AG09319 (cell line): ENCODE measurements around the gene AASDH.

Experiments used
- DNase-seq: peaks from one replicate; pipeline ENCODE4 v3.0.0-alpha.2; 2010; ENCODE audit warnings: low read depth; ENCODE audit errors: extremely low read depth
- CTCF ChIP-seq: IDR thresholded peaks from 2 replicates; pipeline ENCODE4 v1.5.1; 2011; ENCODE audit warnings: low read depth, mild to moderate bottlenecking, inconsistent platforms, low read length, moderate library complexity

AASDH gene

DNA sequence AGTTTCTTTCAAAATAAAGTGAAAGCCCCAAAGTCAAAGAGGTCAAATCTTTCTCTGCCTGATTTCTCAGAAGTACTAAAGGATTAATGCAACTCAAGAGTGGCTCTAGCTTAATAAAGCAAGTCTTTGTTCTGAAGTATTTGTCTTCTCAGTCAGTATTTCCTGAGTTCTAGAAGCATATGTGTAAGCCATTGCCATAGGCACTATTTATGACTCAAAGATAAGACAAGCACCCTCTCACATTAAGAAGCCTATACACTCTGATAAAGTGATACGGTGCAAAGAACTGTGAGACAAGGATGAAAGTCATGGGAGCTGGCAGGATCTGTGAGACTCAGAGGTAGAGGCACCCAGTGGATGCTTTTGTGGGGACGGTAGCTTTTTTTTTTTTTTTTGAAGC is 60.9 kb downstream of the AASDH start:
- TF ChIP-seq CTCF, result no peak
- DNase-seq, result no peak

- no peak for TF ChIP-seq CTCF
- DNase-seq, result no peak
Measured at GRCh38 chr4:56324011-56324610, 63.2 kb downstream of the AASDH start.

- DNase-seq, result no peak
- TF ChIP-seq CTCF, result no peak
Measured at GRCh38 chr4:56323327-56323726, 64.0 kb downstream of the AASDH start.

GRCh38 chr4:56321251-56321650 is 66.0 kb downstream of the AASDH start:
- TF ChIP-seq CTCF, result no peak
- DNase-seq, result no peak

DNA sequence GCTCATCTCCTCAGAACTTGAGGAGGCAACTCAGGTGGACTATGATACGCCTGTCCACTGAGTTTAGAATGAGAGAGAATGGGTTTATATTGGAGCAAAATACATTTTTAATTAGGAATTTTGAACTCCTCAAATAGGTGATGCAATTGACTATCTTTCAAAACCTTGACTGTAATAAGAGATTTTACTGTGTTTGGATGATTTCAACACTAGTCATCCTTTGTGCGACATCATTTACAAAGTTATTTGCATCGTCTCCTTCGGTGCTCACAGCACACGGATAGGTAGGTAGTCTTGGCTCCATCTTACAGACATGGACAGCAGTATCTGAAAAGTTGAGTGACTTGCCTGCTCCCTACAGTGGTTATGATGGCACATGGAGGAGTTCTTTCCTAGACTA is 67.0 kb downstream of the AASDH start:
- no peak for DNase-seq
- TF ChIP-seq CTCF, result no peak

DNA sequence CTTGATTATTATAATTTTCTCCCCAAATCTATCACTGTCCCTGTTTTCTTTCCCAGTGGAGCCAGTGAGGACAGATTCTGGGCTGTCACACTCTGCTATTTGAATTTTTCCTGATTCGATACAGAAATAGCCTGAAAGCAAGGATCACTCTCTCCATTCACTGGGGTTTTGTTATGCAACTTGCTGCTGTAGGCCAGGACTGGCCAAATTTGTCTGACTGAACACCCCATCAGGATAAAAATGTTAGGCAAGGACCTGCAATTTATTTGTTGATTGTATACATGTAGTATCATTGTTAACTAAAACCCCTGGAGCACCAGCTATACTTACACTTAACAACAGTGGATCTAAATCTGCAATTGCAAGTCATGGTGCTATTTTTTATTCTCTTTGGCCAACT is 68.7 kb downstream of the AASDH start:
- no peak for TF ChIP-seq CTCF
- DNase-seq, result no peak

DNA sequence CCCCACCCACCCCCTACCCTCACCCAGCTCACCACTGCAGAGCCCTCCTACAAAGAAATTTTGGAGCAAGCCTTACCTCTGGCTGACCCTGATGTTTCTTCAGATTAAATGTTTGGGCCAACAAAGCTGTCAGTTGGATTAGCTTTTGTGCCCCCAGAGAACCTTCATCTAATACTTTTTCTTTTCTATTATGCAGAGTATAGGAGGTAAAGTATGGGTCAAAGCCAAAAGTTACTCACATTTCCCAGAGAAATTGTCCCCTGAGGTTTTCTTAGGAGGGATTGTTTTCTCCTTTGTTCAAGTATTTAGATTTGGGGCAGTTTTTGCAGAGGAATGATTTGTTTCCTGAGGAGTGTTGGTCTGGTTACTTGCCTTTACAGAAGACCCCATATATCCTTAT is 69.5 kb downstream of the AASDH start:
- no peak for TF ChIP-seq CTCF
- DNase-seq, result no peak
